GM19463 (cell line): ENCODE measurements around the gene ZNF346.
"Not testable (repeated sequence)": the region's sequence is repeated elsewhere in the genome, so short reads cannot be mapped to it uniquely, and the experiment has no call there.

Experiments used
- ATAC-seq: cut with Tn5 transposase; IDR thresholded peaks from one replicate; pipeline ENCODE4 v1.9.1; 2021; ENCODE audit warnings: mild to moderate bottlenecking, moderate library complexity; ENCODE audit not compliant: unreplicated experiment

ZNF346 gene, protein sequence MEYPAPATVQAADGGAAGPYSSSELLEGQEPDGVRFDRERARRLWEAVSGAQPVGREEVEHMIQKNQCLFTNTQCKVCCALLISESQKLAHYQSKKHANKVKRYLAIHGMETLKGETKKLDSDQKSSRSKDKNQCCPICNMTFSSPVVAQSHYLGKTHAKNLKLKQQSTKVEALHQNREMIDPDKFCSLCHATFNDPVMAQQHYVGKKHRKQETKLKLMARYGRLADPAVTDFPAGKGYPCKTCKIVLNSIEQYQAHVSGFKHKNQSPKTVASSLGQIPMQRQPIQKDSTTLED

DNA sequence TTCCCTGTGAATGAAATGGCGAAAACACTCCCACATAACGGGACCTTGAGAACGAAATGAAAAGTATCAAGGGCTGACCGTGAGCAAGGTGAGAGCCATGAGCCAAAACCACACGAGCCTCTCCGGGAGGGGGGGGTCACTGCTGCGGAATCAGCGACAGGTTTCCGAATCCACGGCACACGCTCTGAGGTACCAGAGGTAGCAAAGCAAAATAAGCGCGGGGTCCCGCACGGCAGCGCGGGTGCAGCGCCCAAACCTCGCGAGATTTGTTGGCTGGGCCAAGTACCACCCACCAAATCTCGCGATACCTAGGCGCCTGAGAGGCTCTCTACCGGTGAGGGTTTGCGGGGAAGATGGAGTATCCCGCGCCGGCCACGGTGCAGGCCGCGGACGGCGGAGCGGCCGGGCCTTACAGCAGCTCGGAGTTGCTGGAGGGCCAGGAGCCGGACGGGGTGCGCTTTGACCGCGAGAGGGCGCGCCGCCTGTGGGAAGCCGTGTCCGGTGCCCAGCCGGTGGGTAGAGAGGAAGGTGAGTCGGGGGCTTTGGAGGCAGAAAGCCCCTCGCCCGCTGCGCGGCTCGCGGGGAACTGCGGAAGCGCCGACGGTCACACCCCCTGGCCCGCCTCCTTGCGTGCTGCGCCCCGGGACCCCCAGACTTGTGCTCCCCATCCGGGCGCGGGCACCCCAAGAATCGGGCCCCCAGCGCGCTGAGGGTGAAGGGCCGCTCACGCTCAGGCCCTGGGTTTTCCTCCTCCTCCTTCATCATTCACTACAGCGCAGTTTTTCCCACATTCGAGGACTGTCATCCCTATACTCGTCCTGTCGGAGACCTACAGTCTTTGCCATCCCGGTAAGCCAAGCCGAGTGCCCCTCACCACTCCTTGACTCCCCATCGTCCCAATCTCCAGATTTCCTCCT lies at the start of gene ZNF346:
ZNF346 (plus strand) TSS at position 311 of the 917 bp plus-strand sequence; CDS start at position 354, 43 bp downstream.
- ATAC-seq = peak; percentile 89

DNA sequence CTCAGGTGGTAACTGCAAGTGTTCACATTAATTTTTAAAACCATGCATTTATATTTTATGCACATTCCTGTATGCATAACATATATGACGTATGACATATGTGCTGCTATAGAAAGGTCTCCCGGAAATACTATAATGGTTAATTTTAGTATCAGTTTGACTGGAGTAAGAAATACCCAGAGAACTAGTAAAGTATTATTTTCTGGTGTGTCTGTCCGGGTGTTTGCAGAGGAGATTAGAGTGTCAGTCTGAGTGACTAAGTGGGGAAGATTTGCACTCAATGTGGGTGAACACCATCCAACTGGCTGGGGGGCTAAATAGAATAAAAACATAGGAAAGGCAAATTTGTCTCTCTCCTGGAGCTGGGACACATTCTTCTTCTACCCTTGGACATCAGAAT lies 42.8 kb upstream of the ZNF346 start:
- ATAC-seq = no peak

DNA sequence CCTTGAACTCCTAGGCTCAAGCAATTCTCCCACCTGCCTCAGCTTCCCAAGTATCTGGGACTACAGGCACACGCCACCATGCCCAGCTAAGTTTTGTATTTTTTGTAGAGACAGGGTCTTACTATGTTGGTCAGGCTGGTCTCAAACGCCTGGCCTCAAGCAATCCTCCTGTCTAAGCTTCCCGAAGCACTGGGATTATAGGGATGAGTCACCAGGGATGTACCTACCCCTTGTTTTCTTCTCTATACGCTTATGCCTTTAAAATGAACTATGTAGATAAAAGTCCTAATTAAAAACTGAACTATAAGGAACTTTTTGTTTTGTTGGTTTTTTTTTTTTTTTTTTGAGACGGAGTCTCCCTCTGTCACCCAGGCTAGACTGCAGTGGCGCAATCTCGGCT lies 41.7 kb upstream of the ZNF346 start:
- no peak for ATAC-seq

DNA sequence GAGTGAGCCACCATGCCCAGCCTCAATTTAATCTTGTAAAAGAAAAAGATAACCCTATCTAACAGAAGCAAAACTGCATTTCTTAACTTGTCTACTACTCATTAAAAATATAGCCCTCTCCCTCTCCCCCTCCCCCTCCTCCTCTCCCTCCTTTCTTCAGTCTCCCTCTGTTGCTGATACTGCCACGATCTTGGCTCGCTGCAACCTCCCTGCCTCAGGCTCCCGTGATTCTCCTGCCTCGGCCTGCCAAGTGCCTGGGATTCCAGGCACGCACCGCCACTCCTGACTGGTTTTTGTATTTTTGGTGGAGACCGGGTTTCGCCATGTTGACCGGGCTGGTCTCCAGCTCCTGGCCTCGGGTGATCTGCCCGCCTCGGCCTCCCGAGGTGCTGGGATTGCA lies 39.4 kb upstream of the ZNF346 start:
- not testable (repeated sequence) for ATAC-seq

DNA sequence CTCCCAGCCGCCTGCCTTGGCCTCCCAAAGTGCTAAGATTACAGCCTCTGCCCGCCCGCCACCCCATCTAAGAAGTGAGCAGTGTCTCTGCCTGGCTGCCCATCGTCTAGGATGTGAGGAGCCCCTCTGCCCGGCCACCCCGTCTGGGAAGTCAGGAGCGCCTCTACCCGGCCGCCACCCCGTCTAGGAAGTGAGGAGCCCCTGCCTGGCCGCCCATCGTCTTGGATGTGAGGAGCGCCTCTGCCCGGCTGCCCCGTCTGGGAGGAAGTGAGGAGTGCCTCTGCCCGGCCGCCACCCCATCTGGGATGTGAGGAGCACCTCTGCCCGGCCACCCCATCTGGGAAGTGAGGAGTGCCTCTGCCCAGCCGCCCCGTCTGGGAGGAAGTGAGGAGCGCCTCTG lies 38.9 kb upstream of the ZNF346 start:
- ATAC-seq = not testable (repeated sequence)

DNA sequence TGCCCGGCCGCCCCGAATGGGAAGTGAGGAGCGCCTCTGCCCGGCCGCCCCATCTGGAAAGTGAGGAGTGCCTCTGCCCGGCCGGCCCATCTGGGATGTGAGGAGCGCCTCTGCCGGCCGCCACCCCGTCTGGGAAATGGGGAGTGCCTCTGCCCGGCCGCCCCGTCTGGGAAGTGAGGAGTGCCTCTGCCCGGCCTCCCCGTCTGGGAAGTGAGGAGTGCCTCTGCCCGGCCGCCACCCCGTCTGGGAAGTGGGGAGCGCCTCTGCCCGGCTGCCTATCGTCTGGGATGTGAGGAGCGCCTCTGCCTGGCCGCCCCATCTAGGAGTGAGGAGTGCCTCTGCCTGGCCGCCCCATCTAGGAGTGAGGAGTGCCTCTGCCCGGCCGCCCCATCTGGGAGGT lies 38.3 kb upstream of the ZNF346 start:
- ATAC-seq = not testable (repeated sequence)

DNA sequence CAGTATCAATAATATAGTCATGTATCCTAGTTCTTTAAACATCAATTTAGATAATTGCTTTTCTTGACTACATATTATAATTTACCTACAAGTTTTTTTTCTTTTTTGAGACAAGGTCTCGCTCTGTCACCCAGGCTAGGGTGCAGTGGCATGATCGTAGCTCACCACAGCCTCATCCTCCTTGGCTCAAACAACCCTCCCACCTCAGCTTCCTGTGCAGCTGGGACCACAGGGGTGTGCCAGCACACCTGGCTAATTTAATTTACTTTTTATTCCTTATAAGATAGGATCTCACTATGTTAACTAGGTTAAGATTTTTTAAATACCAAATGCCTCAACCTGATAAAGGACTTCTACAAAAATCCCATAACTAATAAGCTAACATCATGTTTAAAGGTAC lies 37.0 kb upstream of the ZNF346 start:
- no peak for ATAC-seq

DNA sequence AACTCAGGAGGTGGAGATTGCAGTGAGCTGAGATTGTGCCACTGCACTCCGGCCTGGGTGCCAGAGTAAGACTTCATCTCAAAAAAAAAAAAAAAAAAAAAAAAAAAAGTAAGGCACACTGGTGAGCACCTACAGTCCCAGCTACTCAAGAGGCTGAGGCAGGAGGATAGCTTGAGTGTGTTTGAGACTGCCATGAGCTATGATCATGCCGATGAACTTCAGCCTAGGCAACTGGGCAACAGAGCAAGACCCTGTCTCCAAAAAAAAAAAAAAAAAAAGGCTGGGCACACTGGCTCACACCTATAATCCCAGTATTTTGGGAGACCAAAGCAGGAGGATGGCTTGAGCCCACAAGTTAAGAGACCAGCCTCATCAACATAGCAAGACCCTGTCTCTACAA lies 36.2 kb upstream of the ZNF346 start:
- ATAC-seq = no peak

DNA sequence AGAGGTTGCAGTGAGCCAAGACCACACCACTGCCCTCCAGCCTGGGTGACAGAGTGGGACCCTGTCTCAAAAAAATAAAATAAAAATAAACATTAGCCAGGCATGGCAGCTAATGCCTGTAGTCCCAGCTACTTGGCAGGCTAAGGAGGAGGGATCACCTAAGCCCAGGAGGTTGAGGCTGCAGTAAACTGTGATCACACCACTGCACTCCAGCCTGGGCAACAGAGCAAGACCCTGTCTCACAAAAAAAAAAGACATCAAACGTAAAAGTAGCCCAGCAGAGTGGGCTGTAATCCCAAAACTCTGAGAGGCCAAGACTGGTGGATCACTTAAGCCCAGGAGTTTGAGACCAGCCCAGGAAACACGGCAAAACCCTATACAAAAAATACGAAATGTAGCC lies 34.9 kb upstream of the ZNF346 start:
- ATAC-seq = no peak

DNA sequence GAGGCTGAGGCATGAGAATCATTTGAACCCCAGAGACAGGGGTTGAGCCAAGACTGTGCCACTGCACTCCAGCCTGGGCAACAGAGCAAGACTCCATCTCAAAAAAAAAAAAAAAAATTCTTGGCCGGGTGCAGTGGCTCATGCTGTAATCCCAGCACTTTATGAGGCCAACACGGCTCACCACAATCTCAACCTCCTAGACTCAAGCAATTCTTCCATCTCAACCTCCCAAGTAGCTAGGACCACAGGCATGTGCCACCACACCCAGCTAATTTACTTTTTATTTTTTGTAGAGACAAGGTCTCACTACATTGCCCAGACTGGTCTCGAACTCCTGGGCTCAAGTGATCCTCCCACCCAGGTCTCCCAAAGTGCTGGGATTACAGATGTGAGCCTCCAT lies 29.4 kb upstream of the ZNF346 start:
- not testable (repeated sequence) for ATAC-seq

DNA sequence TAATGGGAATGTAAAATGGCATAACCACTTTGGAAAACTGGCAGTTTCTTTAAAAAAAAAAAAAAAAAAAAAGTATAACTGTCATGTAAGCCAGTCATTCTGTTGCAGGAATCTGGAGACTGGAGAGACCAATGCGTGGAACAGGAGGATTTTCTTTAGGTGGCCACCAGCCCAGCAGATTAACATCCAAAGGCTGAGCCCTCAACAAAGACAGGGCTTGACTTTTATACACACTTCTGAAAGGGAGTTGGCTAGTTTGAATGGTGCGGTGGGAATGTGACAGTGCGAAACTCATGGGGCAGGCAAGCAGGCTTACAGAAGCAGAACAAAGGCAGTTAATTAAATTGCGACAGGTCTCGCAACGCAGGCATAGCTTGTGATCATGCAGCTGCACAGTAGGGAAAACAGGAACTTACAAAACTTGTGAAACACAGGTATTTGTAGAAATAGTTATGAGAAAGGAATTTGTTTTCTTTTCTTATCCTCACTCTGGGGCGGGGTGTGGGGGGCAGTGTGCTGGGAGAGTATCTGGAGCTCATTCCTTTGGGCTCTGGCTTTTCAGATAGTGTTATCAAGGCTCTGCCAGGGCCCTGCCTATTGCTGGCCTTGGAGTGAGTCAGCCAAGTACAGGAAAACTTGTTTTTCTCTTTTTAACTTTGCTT lies 27.9 kb upstream of the ZNF346 start:
- ATAC-seq = no peak

DNA sequence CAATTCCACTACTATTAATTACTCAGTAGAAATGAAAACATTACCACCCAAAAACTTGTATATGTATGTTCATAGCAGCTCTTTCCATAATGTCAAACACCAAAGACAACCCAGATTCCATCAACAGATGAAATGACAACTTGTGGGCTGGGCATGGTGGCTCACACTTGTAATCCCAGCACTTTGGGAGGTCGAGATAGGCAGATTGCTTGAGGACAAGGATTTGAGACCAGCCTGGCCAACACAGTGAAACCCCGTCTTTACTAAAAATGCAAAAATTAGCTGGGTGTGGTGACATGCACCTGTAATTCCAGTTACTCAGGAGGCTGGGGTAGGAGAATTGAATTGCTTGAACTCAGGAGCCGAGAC lies 27.4 kb upstream of the ZNF346 start:
- no peak for ATAC-seq

DNA sequence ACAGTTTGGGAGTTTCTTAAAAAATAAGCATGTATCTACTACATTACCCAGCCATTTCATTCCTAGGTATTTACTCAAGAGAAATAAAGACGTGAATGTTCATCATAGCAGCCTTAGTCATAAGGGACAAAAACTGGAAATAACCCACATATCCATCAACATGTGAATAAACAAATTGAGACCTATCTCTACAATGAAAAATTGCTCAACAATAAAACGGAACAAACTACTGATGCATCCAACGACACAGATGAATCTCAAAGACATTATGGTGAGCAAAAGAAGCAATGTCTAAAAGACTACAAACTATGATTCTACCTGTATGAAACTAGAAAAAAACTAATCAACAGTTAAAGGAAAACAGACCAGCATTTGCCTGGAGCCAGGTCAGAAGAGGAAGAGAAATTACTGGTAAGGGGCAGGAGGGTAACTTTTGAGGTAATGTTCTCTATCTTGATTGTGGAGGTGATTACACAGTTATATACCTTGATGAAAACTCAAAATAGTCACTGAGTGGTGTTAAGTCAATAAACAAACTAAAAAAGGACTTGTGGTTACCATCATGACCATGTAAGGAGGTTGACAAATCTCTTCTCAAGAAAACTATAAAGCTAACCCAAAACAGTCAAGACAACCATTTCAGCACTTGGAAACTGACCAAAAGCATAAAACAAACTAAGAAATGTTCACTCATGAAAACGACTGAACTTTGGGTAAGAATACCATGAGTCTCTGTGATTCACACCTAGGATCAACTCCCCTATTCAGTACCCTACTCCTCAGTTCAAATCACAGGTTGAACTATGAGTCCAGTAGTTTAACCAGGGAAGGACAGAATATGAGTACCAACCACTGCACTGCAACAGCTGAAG lies 26.4 kb upstream of the ZNF346 start:
- ATAC-seq = no peak

DNA sequence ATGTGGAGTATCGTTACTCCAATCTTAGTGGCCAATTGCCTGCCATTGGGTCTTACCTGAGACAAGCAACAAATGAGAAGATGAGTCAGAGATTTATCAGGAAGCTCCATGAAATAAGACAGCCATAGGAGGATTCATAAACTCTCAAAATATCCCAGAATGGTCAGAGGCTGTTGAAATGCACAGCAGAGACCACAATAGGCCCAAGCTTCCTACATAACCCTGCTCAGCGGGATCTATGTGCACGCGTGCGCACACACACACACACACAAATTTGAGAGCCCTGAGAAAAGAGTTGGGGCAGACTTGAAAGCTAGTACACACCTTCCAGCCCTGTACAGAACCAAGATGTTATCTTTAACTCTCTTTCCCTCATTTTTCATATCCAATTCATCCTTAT lies 25.7 kb upstream of the ZNF346 start:
- ATAC-seq = no peak

DNA sequence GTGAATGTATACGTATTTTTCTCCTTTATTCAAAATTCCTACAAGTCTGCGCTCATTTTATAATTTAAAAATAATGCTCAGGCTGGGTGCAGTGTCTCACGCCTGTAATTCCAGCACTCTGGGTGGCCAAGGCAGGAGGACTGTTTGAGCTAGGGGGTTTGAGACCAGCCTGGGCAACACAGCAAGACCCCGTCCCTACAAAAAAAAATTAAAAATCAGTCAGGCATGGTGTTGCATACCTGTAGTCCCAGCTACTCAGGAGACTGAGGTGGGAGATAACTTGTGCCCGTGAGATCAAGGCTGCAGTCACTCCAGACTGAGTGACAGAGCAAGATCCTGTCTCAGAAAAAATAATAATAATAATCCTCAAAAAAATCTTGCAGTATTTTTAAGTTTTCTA lies 23.7 kb upstream of the ZNF346 start:
- no peak for ATAC-seq

DNA sequence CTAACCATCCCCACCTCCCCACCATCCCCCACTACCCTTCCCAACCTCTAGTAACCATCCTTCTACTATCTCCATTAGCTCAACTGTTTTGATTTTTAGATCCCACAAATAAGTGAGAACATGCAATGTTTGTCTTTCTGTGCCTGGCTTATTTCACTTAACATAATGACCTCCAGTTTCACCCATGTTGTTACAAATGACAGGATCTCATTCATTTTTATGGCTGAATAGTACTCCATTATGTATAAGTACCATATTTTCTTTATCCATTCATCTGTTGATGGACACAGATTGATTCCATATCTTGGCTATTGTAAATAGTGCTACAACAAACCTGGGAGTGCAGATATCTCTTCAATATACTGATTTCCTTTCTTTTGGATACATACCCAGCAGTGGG lies 23.0 kb upstream of the ZNF346 start:
- ATAC-seq = not testable (repeated sequence)

DNA sequence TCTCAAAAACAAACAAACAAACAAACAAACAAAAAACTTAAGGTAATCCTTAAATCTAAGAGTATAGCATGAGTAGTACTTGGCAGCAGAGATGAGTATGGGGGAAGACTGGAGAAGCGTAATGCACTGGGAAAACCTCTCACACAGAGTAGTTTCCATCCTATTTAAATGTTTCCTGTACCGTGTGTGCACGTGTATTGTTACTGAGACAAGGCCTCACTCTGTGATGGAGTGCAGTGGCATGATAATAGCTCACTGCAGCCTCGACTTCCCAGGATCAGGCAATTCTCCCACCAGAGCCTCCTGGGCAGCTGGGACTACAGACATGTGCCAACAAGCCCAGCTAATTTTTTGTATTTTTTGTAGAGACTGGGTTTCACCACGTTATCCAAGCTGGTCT lies 18.8 kb upstream of the ZNF346 start:
- no peak for ATAC-seq

DNA sequence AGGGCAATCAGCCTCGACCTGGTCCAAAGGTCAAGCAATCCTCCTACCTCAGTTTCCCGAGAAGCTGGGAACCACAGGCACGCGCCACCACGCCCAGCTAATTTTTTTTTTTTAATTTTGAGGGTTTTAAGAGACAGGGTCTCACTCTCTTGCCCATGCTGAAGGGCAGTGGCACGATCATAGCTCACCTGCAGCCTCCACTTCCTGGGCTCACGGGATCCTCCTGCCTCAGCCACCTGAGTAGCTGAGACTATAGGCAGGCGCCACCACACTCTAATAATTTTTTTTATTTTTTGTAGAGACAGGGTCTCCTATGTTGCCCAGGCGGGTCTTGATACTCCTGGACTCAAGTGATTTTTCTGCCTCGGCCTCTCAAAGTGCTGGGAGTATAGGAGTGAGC lies 17.5 kb upstream of the ZNF346 start:
- no peak for ATAC-seq

DNA sequence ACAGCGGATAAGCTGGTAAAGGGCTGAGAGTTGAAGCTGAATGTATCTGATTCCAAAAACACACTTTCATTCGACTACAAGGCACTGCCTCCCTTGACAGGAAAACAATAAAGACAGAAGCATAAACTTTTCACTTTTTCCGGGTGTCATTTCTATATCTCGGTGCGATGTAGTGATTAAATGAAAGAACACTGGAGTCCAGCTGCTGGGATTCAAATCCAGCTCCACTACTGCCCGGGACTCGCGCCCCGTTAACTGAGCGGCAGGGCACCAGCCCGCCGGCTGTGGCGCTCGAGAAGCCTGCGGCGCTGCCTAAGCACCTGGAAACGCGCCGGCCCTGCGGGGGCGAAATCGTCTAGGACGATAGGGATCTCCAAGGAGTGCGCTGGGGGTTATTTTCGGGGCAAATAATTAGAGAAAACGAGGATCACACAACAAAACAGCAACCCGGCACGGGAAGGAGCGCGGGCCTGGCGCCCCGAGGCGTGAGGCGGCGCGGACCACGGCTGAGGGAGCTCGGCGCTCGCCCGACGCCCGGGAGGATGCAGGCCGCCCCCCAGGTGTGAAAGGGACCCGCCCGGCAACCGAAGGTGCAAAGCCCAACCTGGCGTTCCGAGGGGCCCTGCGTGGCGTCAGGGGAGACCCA lies 16.8 kb upstream of the ZNF346 start:
- peak; percentile 64 for ATAC-seq

DNA sequence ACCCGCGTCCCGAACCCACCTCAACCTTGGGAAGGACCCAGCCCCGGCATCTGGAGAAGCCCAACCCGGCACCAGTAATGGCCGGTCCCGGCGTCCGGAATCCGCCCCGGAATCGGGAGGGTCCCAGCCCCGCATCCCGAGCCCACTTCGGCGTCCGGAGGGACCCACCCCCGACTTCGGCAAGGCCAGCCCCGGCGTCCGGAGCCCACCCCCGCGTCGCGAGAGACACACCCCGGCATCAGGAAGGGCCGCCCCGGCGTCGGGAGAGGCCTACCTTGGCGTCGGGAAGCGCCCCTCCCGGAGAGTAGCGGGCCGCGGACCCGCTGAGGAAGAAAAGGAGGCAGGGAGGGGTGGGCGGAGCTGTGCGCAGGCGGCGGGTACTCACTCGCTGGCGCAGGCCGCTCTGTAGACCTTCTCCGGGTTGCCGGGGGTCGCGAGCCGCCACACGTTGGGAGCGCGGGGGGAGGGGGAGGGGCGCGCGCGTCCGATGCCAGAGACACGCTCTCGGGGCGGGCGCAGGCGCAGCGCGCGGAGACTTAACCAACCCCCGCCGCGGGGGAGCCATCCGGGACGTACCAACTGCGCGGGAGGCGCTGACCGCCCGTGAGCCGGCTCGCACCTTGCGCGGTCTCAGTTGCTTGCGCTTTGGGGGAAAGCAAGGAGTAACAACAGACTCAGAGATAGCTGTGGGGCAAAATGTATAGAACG lies 16.1 kb upstream of the ZNF346 start, which contains the start of gene UIMC1:
UIMC1 (minus strand) TSS at position 515 of the 708 bp plus-strand sequence. CDS start 24,164 bp downstream, outside the sequence.
- peak; percentile 67 for ATAC-seq
